SK-N-MC (cell line): ENCODE measurements around the gene CNOT6.

Source experiments
- EZH2 ChIP-seq: fragments of 200-600 bp; sonication (generic); IDR thresholded peaks from one replicate; pipeline ENCODE4 v1.6.1; 2017; ENCODE audit warnings: antibody characterized with exemption
- POLR2AphosphoS5 ChIP-seq: IDR thresholded peaks from 2 replicates; pipeline ENCODE4 v1.6.1; 2012; ENCODE audit warnings: mild to moderate bottlenecking, low read depth, low read length, borderline replicate concordance

DNA sequence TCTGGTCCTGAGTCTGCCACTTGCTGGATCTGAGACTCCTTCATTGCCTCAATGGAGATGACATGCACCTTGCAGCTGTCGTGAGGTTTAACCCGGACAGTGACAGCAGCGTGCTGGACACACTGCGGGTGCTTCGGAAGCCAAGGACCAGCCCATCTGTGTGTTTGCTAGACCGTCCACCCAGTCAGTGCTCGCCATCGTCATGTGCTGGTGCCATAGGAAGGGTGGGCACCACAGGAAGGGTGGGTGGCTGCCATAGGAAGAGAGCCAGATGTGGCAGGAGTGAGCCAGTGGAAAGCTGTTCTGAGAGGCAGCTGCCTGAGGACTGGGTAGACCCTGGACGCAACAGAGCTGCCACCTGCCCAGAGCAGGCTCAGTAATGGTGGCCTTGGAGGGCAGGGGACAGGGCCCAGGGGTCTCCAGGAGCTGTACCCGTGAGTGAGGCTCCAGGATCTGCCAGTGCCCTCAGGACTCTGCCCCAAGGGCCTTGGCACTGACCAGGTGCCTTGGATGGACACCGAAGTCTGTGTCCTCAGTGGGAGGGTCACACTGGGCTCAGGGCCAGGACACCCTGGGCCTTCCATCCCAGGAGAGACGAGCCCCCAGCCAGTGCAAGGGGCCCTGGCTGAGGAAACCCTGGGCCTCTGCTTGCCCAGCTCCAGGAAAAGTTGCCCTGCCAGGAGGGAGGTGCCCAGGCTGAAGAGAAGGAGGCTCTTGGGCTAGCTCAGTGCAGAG is 133.4 kb downstream of the CNOT6 start:
- TF ChIP-seq EZH2, result no peak
- TF ChIP-seq POLR2AphosphoS5, result no peak
